HG03432 (cell line): Measurements from ENCODE around the gene TBX15.

Experiments used
- ATAC-seq: cut with Tn5 transposase; IDR thresholded peaks from one replicate; pipeline ENCODE4 v1.9.1; 2021; ENCODE audit warnings: mild to moderate bottlenecking, moderate library complexity; ENCODE audit not compliant: unreplicated experiment

Gene TBX15

DNA sequence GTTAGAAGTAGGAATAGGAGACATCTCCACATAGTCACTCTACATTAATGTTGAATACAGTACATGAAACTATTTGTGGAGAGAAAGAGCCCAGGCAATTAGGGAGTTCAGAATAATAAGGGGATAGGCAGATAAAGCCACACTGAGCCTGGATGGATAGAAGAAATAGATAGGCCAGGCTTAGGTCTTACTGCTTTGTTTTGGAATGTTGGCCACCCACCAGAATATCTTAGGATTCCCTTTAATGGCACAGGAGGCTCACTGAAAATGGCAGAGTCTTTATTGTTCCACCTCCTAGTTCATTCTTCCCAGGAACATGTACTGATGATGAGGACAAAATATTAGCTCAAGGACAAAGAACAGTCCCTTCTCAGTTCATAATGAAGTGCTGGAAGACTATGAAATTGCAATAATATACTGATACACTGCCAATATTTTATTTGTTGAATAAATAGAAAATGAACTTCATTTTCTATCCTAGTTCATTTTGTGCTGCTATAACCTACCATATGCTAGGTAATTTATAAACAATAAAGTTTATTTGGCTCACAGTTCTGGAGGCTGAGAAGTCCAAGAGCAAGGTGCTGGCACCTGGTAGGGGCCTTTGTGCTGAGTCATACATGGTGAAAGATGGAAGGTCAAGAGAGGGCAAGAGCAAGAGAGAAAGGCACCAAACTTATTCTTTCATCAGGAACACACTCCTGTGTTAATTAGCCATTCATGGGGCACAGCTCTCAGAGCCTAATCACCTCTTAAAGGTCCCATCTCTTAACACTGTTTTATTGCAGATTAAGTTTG is 87.3 kb downstream of the TBX15 start:
- ATAC-seq = no peak

DNA sequence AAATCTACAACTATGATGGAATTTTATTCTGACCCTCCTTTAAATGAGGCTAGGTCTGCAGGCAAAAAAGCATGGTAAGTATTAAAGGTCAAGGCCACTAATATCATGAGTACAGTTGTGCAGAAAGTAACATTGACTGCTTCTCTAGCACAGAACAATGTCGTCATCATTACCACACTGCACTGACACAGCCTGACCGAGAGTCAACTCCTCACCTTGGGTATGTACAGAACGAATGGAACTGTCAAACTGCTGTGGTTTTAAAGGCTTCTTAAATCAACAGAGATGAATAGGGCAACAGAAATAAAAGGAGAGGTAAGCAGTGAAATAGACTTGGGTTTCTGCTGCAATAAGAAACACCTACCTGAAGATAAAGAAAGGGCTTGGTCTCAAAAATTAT is 88.8 kb downstream of the TBX15 start:
- no peak for ATAC-seq

DNA sequence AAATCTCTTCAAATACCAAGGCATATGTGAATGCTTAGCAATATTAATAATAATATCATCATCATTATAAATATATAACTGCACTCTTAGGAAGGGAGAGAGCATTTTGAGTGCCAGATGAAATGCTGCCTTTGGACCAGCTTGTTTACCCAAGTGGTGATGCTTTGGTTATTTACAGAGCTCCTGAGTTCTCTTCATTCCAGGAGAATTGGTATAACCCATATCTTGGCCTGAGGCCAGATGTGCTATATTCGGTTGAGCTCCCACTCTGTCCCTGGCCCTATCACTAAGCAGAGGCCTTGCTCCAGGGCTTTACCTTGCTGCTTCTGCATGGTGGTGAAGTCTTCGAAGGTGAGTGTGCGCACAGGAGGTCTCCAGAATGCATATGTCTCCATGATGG is 89.4 kb downstream of the TBX15 start:
- no peak for ATAC-seq

DNA sequence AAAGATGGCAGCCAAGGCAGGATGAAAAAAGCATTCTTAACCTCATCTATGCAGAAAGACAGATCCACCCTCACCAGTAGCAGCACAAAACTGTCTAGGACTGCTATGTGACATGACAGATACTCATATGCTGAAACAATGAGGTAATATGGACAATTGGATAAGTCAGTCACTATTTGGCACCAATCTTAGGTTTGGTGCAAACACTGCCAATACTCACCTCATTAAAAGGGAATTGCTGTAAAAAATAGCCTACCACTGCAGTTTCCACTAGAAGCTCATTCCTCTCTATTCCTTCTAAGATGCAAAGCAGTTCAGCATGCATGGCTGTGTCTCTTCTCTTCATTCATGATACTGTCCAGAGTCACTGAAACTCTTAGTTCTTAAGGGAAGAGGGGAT is 91.7 kb downstream of the TBX15 start:
- ATAC-seq = no peak

DNA sequence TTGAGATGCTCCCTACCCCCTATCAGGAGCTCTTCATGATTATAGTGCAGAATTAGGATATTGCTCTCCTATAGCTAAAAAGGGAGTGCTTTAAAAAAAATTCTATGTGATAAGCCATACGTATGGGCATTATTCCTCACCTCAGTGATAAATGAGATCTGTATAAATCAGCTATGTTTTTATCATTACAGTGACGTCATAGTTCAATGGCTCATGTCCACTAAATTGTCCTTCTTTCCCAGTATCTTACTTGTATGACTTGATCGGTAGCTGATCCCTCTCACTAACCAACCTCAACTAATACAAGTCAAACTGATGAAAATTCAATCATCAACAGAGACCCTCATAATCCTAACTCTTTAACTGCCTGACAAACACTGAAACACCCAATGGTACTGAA is 93.3 kb downstream of the TBX15 start:
- ATAC-seq = no peak

DNA sequence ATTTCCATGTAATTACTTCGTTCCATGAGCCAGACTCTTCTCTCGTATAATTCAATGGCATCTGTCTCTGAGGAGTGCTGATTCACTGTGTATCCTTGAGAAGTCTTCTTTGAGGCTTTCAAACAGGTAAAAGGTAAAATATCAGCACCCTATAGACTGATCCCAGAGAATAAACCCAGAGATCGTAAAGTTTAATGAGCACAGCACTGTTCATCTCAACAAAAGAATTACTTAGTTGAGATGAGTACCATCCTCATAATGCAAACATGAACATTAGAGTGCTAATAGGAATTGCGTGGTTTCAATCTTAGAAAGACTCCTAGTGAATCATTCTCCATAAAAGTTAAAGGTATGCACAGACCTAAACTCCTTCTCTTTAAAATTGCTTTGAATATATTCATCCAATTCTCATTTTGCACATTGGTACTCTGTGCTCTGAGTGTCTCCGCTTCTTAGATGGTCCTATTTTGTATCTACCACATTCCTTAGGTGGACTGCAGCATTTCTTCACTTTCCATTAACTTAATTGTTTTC is 97.2 kb downstream of the TBX15 start:
- no peak for ATAC-seq

DNA sequence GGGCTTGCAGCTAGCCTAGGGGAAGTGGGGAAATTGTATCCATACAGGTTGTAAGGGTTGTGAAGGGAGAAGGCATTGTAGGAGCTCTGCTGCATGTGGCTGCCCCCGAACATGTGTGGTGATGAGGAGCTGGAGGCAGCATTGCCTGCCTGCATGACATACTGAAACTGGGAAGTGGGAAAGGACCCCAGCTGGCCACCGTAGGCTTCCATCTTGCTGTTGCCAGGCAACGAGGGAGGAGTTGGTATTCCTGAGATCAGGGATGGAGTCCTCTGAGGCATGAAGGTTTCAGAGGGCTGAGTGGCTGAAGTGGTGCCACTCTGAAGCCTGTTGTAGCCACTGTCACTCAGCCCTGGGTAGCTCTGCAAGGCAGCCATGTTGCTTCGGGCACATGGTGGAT is 103.2 kb downstream of the TBX15 start:
- ATAC-seq = no peak

DNA sequence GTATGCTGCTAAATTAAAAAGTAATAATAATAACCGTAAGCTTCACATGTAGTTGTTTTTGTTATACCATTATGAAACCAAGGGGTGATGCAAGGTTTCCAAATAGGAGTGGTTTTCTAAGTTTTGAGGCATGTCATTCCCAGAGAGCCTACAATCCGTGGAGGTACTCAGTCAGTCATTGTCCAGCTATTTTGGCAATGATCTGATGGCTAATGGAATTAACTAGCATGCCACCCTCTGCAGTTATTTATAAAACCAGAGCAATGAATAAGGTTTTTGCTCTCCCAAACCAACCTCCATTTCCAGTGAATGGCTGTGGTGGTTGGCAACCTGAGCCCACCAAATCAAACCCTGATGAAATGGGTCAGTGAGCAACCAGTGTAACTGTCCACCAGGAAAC is 106.4 kb downstream of the TBX15 start:
- ATAC-seq = no peak

DNA sequence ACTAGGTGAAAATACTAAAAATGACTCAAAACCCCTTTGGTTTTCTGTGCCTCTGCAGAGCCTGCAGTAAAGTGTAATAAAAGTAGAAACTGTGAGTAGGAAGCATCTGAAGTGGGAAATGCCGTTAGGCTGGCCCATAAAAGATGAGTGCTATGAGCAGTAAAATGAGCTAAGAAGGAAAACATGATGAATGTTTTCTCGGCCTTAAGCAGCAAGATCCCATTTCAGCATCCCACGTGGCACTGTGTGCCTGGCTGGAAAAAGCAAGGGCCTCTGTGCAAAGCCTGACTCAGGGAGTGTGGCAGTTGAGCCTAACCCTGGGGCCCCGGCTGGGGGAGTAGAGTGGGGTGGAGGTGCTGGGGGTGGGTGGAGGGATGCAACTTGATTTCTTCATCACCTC is 109.5 kb downstream of the TBX15 start:
- ATAC-seq = no peak

DNA sequence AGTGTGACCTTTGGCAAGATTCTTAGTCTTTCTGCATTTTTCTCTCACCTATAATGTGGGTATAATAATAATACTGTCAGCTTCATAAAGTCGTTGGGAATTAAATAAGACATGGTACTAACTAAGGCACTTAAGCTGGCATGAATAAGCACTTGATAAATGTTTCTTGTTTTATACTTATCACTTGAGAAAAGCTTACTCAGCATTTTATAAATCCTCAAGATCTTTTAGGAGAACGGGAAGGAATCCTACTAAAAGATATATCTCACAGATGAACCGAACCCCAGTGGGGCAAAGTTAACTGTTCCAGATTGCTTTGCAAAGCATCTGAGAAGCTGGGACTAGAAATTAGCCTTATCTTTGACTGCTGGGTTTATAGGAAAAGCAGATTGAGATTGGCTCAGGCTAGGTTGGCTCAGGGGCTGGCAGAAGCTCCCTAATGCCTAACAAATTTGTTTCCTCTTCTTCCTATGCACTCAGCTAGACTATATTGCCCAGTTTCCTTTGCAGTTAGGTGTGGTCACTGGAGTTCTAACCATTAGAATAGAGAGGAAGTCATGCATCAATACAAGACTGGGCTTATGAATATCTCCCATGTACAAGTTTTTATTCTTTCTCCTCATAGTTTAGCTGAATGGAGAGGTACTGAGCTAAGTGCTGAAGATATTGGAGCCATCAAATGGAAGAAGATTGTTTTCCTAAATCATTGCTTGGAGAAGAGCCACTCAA is 110.3 kb downstream of the TBX15 start:
- ATAC-seq = no peak

DNA sequence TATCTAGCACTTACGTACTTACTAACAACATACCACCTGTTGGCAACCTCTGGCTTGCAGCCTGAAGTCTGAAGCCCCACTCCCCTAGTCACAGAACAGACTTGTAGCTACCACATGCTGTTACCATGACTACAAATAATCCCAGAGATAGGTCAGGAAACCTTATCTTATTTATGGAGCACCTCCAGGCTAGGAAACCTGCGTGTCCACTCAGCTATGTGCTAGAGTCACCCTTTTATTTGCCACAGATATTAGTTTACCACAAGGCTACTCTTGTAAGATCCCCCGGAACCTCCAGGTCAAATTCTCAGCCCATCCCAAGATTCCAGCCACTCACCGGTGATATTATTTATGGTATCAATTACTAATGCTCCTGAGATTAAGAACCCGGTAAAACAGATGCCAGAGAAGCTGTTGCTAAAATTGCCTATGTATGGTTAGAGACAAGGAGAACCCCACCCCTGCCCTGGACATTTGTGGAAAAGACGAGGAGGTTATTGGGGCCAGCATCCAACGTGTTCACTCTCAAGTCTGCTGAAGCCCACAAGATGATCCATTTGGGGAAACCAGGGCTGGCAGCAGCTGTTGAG is 116.5 kb downstream of the TBX15 start:
- ATAC-seq = no peak

DNA sequence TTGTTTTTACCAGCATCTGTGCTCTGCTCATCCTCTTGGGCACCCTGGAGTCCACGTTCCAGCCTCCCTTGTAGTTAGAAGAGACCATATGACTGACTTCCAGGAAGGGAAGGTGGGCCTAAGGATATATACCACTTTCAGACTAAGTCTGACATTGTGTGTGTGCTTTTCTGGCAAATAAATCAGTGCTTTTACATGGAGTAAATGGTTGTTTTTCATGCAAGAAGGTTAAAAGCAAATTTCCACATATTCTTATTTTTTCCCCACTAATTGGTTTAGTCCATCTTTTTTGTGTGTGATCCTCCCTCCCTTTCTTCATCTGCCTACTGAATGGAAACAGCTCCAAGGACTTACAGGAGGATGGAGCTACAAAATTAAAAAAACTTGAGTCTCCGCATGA is 119.8 kb downstream of the TBX15 start:
- ATAC-seq = no peak

DNA sequence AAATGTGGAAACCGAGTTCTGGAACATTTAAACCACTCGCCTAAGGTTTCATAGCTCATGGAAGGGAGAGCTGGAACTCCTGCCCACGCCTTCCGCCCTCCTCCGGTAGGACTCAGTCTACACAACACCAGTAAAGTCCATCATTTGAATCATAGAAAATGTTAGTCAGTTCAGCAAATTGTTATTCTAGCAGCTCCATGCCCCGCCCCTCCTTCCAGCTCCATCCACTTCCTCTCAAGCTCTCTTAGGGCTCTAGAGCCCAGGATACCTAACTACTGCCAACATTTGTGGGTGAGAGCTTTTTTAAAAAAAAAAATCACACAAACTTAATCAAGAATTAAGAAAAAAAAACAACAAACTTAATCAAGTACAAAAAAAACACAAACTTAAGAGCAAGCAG is 121.8 kb downstream of the TBX15 start:
- no peak for ATAC-seq

DNA sequence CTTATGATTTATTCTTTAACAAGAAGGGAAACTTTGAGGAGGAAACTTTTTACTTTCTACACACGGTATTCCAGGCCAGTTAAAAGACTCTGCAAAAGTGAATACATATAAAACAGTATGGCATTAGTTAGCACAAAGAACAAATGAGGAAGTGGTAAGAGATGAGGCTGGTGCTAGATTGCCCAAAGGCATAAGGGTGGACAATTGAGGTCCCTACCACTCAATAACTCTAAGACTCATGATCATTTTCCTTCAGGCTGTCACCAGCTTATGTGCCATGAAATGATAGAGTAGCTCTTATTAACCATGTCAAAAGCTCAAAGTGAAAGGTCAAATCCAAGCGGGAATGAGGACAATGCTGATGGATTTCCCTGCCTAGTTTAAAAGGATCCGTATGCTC is 124.5 kb downstream of the TBX15 start:
- ATAC-seq = no peak

DNA sequence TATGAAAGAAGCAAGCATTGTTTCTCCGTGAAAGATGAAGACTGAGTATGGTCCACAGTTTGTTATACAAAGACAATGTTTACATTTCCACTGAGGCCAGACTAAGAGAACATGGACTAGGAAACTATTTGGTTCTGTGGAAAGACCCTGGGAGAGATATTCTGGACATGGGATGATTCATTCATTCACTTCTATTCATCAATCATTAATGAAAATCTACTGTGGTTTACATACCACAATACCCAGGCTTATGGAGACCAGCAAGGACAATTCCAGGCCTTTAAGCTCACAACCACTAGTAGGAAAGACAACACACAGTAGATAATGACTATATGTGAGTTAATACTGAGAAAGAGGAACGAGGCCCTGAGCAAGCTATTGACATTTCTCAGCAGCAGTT is 125.4 kb downstream of the TBX15 start:
- peak; percentile 72 for ATAC-seq

DNA sequence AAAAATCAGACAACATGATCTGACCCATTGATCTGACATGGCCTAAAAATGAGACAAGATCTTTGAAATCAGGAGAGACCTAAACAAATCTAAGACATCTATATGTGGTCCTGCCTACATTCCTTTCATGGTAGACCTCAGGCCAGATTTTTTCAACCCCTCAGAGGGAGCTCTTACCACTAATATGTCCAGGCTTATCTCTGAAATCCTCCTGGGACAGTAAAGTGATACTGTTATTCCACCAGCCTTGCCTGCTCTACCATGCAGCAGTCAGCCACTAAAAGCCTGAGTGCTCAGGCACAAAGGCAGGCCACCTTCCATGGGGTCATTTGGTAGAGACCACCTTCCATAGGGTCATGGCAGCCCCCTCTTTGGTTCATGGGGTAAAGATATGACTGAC is 126.9 kb downstream of the TBX15 start:
- no peak for ATAC-seq

DNA sequence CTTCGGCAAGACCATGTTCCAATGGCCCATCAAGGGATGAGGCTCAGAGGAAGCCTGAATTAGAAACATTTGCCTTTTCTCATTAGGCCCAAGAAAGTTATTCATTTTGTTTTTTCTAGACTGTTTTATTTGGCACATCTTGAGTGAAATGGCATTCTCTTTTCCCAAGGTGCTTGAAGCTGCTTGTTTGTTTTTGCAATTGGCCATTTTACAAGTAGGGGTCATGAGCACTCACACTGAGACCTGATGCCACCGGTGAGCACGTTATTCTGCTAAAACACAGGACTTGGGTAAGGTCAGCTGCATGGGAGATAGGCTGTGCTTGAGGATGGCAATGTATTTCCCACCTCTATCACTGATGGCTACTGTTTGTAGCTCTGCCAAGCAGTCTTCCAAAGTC is 128.1 kb downstream of the TBX15 start:
- ATAC-seq = no peak

DNA sequence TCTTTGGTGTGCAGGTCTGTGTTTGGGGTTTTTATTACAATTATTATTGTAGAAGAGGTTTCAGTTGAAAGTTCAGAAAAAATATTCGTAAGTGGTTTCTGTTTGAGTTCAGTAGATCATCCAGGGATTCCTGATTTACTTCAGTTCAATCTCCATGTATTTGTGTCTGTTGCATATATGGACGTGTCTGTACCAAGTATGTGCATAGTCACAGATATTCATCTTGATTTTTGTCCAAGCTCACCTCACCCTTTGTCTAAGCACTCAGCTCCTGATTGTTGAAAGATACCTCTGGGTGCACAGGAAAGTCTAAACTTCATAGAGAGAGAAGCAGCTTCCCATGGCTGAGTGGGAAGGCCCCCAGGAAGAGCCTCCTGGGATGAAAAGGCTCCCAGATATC is 141.7 kb downstream of the TBX15 start:
- ATAC-seq = no peak

DNA sequence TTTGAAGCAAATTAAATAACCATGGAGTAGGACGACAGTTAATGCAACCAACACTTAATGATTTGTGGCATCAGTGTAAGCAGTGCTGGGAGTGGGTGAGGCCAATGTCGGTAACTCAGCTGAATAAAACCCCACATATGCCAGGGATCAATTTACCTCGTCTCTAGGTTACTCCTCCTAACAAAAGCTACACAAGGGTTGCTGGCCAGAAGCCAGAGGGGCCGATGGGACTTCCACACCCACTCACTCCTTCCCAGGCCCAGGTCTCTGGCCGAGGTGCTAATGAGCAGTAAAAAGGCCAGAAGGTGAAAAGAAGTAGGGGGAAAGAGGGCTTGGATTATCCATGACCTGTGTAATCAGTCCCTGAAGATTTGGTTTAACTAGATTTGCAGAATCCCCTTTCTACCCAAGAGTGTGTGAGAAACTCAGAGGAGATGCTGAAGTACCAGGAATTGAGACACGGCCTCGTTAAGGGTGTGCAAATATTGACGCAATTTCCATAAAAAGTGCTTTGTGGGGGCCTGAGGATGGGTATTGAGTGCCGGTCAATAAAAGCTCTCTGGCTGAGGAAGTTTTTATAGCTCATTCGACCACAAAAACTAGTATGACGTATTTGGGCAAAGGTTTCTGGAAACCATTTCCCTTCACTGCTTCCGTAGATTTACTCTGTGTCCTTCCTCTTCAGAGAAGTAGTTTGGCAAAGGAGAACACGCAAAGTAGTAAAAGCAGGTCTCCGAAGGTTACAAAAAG is 145.5 kb downstream of the TBX15 start:
- ATAC-seq = no peak

DNA sequence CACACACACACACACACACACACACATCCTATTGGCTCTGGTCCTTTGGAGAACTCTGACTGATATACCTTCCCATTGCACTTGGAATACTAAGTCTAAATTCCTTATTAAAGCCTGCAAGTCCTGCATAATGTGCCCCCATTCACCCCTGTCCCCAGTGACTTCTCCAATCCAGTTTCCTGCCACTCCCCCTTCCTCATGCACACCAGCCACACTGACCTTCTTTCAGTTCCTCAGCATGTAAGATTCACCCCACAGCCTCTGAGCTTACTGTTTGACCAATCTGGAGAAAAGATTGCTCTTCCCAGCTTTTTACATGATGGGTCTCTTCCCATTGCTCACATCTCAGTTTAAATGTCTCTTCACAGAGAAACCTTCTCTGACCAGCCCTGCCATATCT is 146.6 kb downstream of the TBX15 start:
- no peak for ATAC-seq
